ENCODE measurements around the gene SLC16A9. TPM values are rescaled to one million over a fixed set of nuclear protein-coding genes. Genes with fewer than 3 reads are reported as not detected.

The SLC16A9 gene
- total RNA-seq, 1 experiment from 2014 or later = 4.1 TPM

- H3K56ac ChIP-seq (ENCODE audit: insufficient read length, low read depth, low read length) = no peak overlapping the region
- DNase-seq = peak; percentile 62
- no peak overlapping the region for H2BK5ac ChIP-seq (ENCODE audit: insufficient read length, low read length)
- H2BK20ac ChIP-seq (ENCODE audit: low read depth, low read length, poor library complexity, severe bottlenecking) = no peak overlapping the region
- no peaks in the 10 kb centered on the region for H4K20me1 ChIP-seq (ENCODE audit: control insufficient read depth, insufficient read depth, insufficient read length)
- no peaks in the 10 kb centered on the region for H3K27me3 ChIP-seq (ENCODE audit: insufficient read depth, low read length)
- Mint-ChIP-seq H3K27ac (peak overlapping the region in 1 of 3 experiments; percentile 33; a peak in 1 of 7 replicates), H3K4me1 (peaks cover 11 to 31% of the 10 kb centered on the region in 2 experiments), H3K27me3 (ENCODE audit: low read depth) (no peaks in the 10 kb centered on the region), H3K4me3 (no peak overlapping the region), H3K9me3 (no peaks in the 10 kb centered on the region; a peak in 1 of 5 replicates), H3K36me3 (ENCODE audit: insufficient read depth in 1 of 3, low read depth in 3 of 3) (peaks cover 4 to 49% (median 14%) of the 10 kb centered on the region in 3 experiments; a peak in 5 of 7 replicates)
- no peaks in the 10 kb centered on the region for H3K79me1 ChIP-seq (ENCODE audit: insufficient read depth, low read depth, low read length, poor library complexity, severe bottlenecking)
- no peak overlapping the region for H2AK5ac ChIP-seq (ENCODE audit: insufficient read length, low read length)
- H3K27ac ChIP-seq (ENCODE audit: insufficient read length, low read depth, low read length) = no peak overlapping the region
- H4K8ac ChIP-seq (replicated peaks; ENCODE audit: insufficient read length, low read depth, low read length) = no peak overlapping the region
- no CpG with 5 or more reads among the region's 4 CpGs for WGBS (ENCODE audit: extremely low coverage, insufficient read length, low lambda C conversion rate)
- no peak overlapping the region for H2BK12ac ChIP-seq (ENCODE audit: insufficient read length, low read depth, low read length)
- H3K4me2 ChIP-seq (ENCODE audit: insufficient read depth, insufficient read length, low read length) = no peak overlapping the region
- no peak overlapping the region for H2AFZ ChIP-seq (ENCODE audit: low read length)
- no peak overlapping the region for H4K5ac ChIP-seq (ENCODE audit: insufficient read length, low read depth, low read length)
- no peak overlapping the region for H2BK15ac ChIP-seq (ENCODE audit: low read depth, low read length)
- H3K9ac ChIP-seq (ENCODE audit: extremely low read depth, insufficient read length, low read length) = no peak overlapping the region
- H3K4me1 ChIP-seq (ENCODE audit: insufficient read depth, low read length) = no peaks in the 10 kb centered on the region
- H3K23ac ChIP-seq (ENCODE audit: insufficient read length, low read depth, low read length) = no peak overlapping the region
- no peaks in the 10 kb centered on the region for H3K9me3 ChIP-seq (ENCODE audit: control insufficient read depth, low read depth, low read length)
- no peak overlapping the region for H3K18ac ChIP-seq (ENCODE audit: insufficient read length, low read depth, low read length)
- no peaks in the 10 kb centered on the region for H3K79me2 ChIP-seq (ENCODE audit: insufficient read depth, low read length)
- H3K14ac ChIP-seq (ENCODE audit: insufficient read depth, low read length) = no peak overlapping the region
- H3K4ac ChIP-seq (ENCODE audit: low read depth, low read length) = no peak overlapping the region
- no peak overlapping the region for H4K91ac ChIP-seq (ENCODE audit: insufficient read length, low read depth, low read length)
- H3T11ph ChIP-seq (ENCODE audit: low read length) = no peak overlapping the region
- H3K23me2 ChIP-seq (ENCODE audit: insufficient read length, low read depth, low read length, poor library complexity, severe bottlenecking) = no peaks in the 10 kb centered on the region
- H2BK120ac ChIP-seq (ENCODE audit: low read depth, low read length, poor library complexity, severe bottlenecking) = no peak overlapping the region
- TF ChIP-seq CTCF (conservative IDR thresholded peaks at IDR 0.05) = peak; percentile 68
Measured at GRCh38 chr10:59700709-59701108, 8.9 kb downstream of the SLC16A9 start.

All from H9 (cell line).